ENCODE data around the gene FOXC2.

FOXC2 gene

DNA sequence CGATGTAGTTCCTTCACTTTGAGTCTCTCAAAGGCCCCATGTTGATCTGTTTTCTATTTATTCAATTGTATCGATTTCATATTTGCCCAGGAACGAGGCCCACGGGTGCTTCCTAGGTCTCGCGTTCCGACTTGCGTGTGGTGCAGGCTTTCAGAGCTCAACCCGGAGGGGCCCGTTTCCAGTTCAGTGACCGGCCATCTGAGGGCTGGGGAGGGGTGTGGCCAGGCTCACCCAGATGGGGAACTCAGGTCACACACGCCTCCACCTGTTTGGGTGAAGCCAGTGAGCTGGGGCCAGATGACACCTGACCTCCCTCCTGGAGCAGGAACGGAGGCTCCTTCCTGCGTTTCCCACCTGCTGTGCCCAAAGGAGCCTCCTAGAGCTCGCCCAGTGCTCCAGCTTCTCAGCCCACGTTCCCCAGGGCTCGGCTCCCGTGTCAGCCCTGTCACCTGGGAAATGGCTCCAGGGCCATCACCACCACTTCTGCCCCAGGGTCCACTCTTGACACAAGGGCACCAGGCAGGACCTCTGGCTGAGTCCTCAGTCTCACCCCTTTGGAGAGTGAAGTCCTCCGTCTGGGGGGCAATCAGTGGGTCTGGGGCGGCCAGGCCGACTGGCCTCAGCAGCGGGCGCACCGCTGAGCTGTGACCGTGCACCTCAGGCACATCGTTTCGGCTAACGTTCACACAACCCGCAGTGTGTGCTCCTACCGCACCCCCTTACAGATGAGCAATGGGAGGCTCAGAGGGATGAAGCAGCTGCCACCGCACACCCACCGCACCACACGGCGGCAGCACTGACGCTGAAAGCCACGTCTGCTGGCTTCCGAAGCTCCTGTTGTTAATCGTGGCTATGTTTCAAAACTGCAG is 38.3 kb upstream of the FOXC2 start:
- no peak overlapping the region for H3K4me3 ChIP-seq (ENCODE audit: low read depth, low read length)
- DNase-seq (ENCODE audit: low read depth, low spot score) = no peak
- TF ChIP-seq, protein P1, sequence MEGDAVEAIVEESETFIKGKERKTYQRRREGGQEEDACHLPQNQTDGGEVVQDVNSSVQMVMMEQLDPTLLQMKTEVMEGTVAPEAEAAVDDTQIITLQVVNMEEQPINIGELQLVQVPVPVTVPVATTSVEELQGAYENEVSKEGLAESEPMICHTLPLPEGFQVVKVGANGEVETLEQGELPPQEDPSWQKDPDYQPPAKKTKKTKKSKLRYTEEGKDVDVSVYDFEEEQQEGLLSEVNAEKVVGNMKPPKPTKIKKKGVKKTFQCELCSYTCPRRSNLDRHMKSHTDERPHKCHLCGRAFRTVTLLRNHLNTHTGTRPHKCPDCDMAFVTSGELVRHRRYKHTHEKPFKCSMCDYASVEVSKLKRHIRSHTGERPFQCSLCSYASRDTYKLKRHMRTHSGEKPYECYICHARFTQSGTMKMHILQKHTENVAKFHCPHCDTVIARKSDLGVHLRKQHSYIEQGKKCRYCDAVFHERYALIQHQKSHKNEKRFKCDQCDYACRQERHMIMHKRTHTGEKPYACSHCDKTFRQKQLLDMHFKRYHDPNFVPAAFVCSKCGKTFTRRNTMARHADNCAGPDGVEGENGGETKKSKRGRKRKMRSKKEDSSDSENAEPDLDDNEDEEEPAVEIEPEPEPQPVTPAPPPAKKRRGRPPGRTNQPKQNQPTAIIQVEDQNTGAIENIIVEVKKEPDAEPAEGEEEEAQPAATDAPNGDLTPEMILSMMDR (IDR thresholded peaks at IDR 0.05; ENCODE audit: low read depth, low read length) = no peak
- in situ Hi-C loops (cut with HindIII; ENCODE audit: low sequenced_read_pairs) = no loop called here

GRCh38 chr16:86529160-86529559 is 37.5 kb upstream of the FOXC2 start:
- in situ Hi-C loops (cut with HindIII; ENCODE audit: low sequenced_read_pairs) = no loop called here
- no peak overlapping the region for H3K4me3 ChIP-seq (ENCODE audit: low read depth, low read length)
- TF ChIP-seq, protein P1 (IDR thresholded peaks at IDR 0.05; ENCODE audit: low read depth, low read length) = no peak
- DNase-seq (ENCODE audit: low read depth, low spot score) = no peak

DNA sequence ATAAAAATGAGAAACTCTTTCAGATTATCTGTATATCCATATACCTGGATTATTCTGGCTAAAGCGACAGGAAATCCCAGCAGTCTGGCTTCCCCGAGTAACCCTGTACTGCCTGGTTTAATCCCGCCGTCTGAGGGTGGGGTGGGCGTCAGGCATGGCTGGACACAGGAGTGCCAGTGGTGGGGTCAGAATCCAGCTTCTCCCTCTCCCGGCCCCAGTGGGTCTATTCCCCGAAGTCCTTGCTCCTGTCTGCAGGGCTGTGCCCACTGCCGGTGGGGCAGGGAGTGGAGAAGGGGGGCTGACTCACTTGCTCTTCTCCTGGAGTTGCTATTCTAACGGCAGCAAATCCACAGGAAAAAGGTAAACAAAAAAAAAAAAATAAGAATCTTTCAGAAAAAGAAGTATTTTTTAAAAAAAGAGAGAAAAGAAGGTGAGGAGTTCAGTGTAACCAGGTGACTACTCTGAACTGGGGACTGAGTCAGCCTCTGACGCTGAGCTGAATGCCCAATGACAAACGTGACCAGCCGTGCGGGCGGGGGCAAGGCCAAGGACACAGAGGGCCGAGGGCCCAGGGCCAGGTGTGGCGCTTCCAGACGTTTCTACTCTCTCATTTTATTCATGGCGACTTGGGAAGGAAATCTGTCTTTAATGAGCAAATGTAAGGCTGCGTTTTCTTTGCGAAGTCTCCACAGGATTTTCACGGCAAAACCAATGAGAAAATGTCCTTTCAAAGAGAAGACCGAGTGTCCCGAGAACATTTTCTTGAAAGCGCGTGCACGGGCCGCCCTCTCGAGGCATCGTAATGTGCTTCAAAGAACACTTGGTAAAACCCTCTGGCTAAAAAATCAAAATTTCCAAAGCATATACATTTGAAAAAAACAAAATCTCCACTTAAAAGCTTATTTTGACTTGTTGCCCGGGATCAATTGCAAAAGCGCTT is 36.1 kb upstream of the FOXC2 start:
- in situ Hi-C loops (cut with HindIII; ENCODE audit: low sequenced_read_pairs) = no loop called here
- H3K4me3 ChIP-seq (ENCODE audit: low read depth, low read length) = no peak overlapping the region
- DNase-seq (ENCODE audit: low read depth, low spot score) = no peak
- TF ChIP-seq, protein P1 (IDR thresholded peaks at IDR 0.05; ENCODE audit: low read depth, low read length) = no peak

GRCh38 chr16:86531191-86531545 is 35.5 kb upstream of the FOXC2 start:
- in situ Hi-C loops (cut with HindIII; ENCODE audit: low sequenced_read_pairs) = no loop called here
- no peak for DNase-seq (ENCODE audit: low read depth, low spot score)
- TF ChIP-seq, protein P1 (IDR thresholded peaks at IDR 0.05; ENCODE audit: low read depth, low read length) = no peak
- H3K4me3 ChIP-seq (ENCODE audit: low read depth, low read length) = no peak overlapping the region

DNA sequence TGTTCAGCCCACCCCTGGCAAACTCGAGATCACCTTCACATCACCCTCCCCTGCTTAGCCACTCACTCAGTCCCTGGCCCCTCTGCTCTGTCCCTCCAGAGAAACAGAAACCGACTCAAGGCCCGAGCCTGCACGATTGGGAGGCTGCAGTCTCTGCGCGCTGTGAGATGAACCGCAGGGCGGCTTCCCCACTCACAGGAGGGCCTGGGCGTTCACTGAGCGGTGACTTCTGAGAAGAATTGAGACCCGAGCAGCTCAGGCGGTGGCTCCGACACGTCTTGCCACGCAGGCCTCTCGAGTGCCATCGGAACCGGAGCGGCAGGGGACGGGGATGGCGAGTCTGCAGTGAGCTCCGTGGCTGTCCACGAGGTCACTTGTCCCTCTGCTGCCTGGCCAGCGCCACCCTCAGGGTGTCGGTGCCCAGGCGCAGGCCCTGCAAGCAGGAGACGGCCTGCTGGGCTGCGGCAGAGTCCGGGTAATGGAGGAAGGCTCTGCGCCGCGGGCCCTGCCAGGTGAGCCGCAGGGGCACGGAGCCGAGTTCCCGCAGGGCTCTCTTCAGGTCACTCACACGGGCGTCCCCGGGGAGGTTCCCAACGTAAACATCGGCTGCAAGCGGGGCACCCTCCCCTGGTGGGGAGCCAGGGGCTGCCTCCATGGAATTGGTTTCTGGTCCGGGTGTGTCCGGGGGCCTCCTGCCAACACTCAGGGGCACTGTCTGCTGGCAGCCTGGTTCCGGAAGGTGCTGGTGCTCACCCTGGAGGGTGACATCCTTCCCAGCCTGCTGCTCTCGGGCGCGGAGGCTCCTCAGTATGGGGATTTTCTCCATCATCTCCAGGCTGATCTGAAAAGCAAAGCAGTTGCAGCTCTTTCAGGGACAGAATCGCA is 34.7 kb upstream of the FOXC2 start:
- no peak for DNase-seq (ENCODE audit: low read depth, low spot score)
- H3K4me3 ChIP-seq (ENCODE audit: low read depth, low read length) = no peak overlapping the region
- in situ Hi-C loops (cut with HindIII; ENCODE audit: low sequenced_read_pairs) = no loop called here
- TF ChIP-seq, protein P1 (IDR thresholded peaks at IDR 0.05; ENCODE audit: low read depth, low read length) = no peak

GRCh38 chr16:86532526-86532815 is 34.2 kb upstream of the FOXC2 start:
- in situ Hi-C loops (cut with HindIII; ENCODE audit: low sequenced_read_pairs) = no loop called here
- TF ChIP-seq, protein P1 (IDR thresholded peaks at IDR 0.05; ENCODE audit: low read depth, low read length) = no peak
- no peak overlapping the region for H3K4me3 ChIP-seq (ENCODE audit: low read depth, low read length)
- no peak for DNase-seq (ENCODE audit: low read depth, low spot score)
